Measurements from ENCODE around the gene CCHCR1. TPM values are rescaled to one million over a fixed set of nuclear protein-coding genes. Genes with fewer than 3 reads are reported as not detected.
"Not testable (repeated sequence)": the region's sequence is repeated elsewhere in the genome, so short reads cannot be mapped to it uniquely, and the experiment has no call there.

Gene CCHCR1
- polyA plus RNA-seq, 1 donor (not counting 4 experiments of a cell fraction or from before 2014, with no cell fraction given): 7.5 TPM

GRCh38 chr6:31197559-31198305, 40.1 kb upstream of the CCHCR1 start:
- H3K27me3 ChIP-seq (ENCODE audit: control insufficient read depth, extremely low read depth, insufficient read depth, low read length): no peaks in the 10 kb centered on the region
- TF ChIP-seq CTCF (optimal IDR thresholded peaks at IDR 0.05 in 1 of 3, IDR thresholded peaks at IDR 0.05 in 1 of 3, conservative IDR thresholded peaks at IDR 0.05 in 1 of 3; ENCODE audit: extremely low read depth in 1 of 3, insufficient read depth in 2 of 3, low read length in 3 of 3): no peak
- H2AFZ ChIP-seq (ENCODE audit: control insufficient read depth, low read length): peak overlapping the region; percentile 80
- H3K36me3 ChIP-seq (ENCODE audit: control insufficient read depth in 2 of 2, extremely low read depth in 1 of 2, insufficient read depth in 2 of 2, low read length in 2 of 2): no peaks in the 10 kb centered on the region
- dilution Hi-C loops (cut with MboI; ENCODE audit: extremely low pct_ligation_motif_present, low sequenced_read_pairs): no loop called here
- no peaks in the 10 kb centered on the region for H4K20me1 ChIP-seq (ENCODE audit: control insufficient read depth, extremely low read depth, insufficient read depth, low read length)
- H3K9me3 ChIP-seq (ENCODE audit: control insufficient read depth, low read depth, low read length): no peaks in the 10 kb centered on the region
- H3K9me1 ChIP-seq (ENCODE audit: control insufficient read depth, extremely low read depth, insufficient read depth, low read length): no peaks in the 10 kb centered on the region
- no peak for DNase-seq (ENCODE audit: low read depth, low spot score)
- peak overlapping the region; percentile 75 for H3K9ac ChIP-seq (ENCODE audit: control insufficient read depth, extremely low read depth, insufficient read depth, low read length)
- FAIRE-seq: no peak
- peak overlapping the region; percentile 69 for H3K4me2 ChIP-seq (ENCODE audit: control insufficient read depth, extremely low read depth, insufficient read depth, low read depth, low read length)
- peak overlapping the region; percentile 60 to 78 (median 76) for H3K4me3 ChIP-seq (ENCODE audit: control insufficient read depth in 2 of 3, extremely low read depth in 1 of 3, insufficient read depth in 2 of 3, low read depth in 1 of 3, low read length in 3 of 3)
- no peaks in the 10 kb centered on the region for H3K79me2 ChIP-seq (ENCODE audit: control insufficient read depth, insufficient read depth, low read length)
- H3K27ac ChIP-seq (ENCODE audit: control insufficient read depth, insufficient read depth, low read length): peak overlapping the region; percentile 77
- H3K4me1 ChIP-seq (ENCODE audit: control insufficient read depth, extremely low read depth, insufficient read depth, low read length): peaks cover 8% of the 10 kb centered on the region

- H3K9ac ChIP-seq (ENCODE audit: control insufficient read depth, extremely low read depth, insufficient read depth, low read length): not testable (repeated sequence)
- peak overlapping the region; percentile 80 for H2AFZ ChIP-seq (ENCODE audit: control insufficient read depth, low read length)
Observed at GRCh38 chr6:31196251-31197022, 38.8 kb upstream of the CCHCR1 start.

GRCh38 chr6:31195308-31195979, 37.8 kb upstream of the CCHCR1 start:
- H3K4me1 ChIP-seq (ENCODE audit: control insufficient read depth, extremely low read depth, insufficient read depth, low read length); dilution Hi-C loops (cut with MboI; ENCODE audit: extremely low pct_ligation_motif_present, low sequenced_read_pairs); H2AFZ ChIP-seq (ENCODE audit: control insufficient read depth, low read length); H3K4me3 ChIP-seq (ENCODE audit: control insufficient read depth in 2 of 3, extremely low read depth in 1 of 3, insufficient read depth in 2 of 3, low read depth in 1 of 3, low read length in 3 of 3); H3K36me3 ChIP-seq (ENCODE audit: control insufficient read depth in 2 of 2, extremely low read depth in 1 of 2, insufficient read depth in 2 of 2, low read length in 2 of 2); H3K9me1 ChIP-seq (ENCODE audit: control insufficient read depth, extremely low read depth, insufficient read depth, low read length); H3K4me2 ChIP-seq (ENCODE audit: control insufficient read depth, extremely low read depth, insufficient read depth, low read depth, low read length); H4K20me1 ChIP-seq (ENCODE audit: control insufficient read depth, extremely low read depth, insufficient read depth, low read length); H3K9ac ChIP-seq (ENCODE audit: control insufficient read depth, extremely low read depth, insufficient read depth, low read length); H3K79me2 ChIP-seq (ENCODE audit: control insufficient read depth, insufficient read depth, low read length); FAIRE-seq; H3K27me3 ChIP-seq (ENCODE audit: control insufficient read depth, extremely low read depth, insufficient read depth, low read length); DNase-seq (ENCODE audit: low read depth, low spot score); H3K27ac ChIP-seq (ENCODE audit: control insufficient read depth, insufficient read depth, low read length); H3K9me3 ChIP-seq (ENCODE audit: control insufficient read depth, low read depth, low read length): not testable (repeated sequence)

More at GRCh38 chr6:31196251-31197022, 38.8 kb upstream of the CCHCR1 start:
- H3K4me1 ChIP-seq (ENCODE audit: control insufficient read depth, extremely low read depth, insufficient read depth, low read length); H3K9me1 ChIP-seq (ENCODE audit: control insufficient read depth, extremely low read depth, insufficient read depth, low read length); H4K20me1 ChIP-seq (ENCODE audit: control insufficient read depth, extremely low read depth, insufficient read depth, low read length); dilution Hi-C loops (cut with MboI; ENCODE audit: extremely low pct_ligation_motif_present, low sequenced_read_pairs); H3K4me3 ChIP-seq (ENCODE audit: control insufficient read depth in 2 of 3, extremely low read depth in 1 of 3, insufficient read depth in 2 of 3, low read depth in 1 of 3, low read length in 3 of 3); H3K79me2 ChIP-seq (ENCODE audit: control insufficient read depth, insufficient read depth, low read length); H3K27me3 ChIP-seq (ENCODE audit: control insufficient read depth, extremely low read depth, insufficient read depth, low read length); H3K36me3 ChIP-seq (ENCODE audit: control insufficient read depth in 2 of 2, extremely low read depth in 1 of 2, insufficient read depth in 2 of 2, low read length in 2 of 2); FAIRE-seq; DNase-seq (ENCODE audit: low read depth, low spot score); H3K27ac ChIP-seq (ENCODE audit: control insufficient read depth, insufficient read depth, low read length); H3K9me3 ChIP-seq (ENCODE audit: control insufficient read depth, low read depth, low read length): not testable (repeated sequence)
- H3K4me2 ChIP-seq (ENCODE audit: control insufficient read depth, extremely low read depth, insufficient read depth, low read depth, low read length): peak overlapping the region; percentile 69

Measured in keratinocyte (primary cell).